ENCODE measurements around the gene ZNF552.
"Not testable (repeated sequence)": the region's sequence is repeated elsewhere in the genome, so short reads cannot be mapped to it uniquely, and the experiment has no call there.

GRCh38 chr19:57823155-57823554 lies 8.4 kb upstream of the ZNF552 start:
- TF ChIP-seq POLR2A (IDR thresholded peaks at IDR 0.05; ENCODE audit: low read length); GATA1 (IDR thresholded peaks at IDR 0.05; ENCODE audit: low read depth, low read length): not testable (repeated sequence)
